Measurements from ENCODE around the gene TRRAP. TPM values are rescaled to one million over a fixed set of nuclear protein-coding genes. Genes with fewer than 3 reads are reported as not detected.

TRRAP gene
- total and polyA plus RNA-seq, 2 of the 8 experiments (the other 6 are each of a cell fraction or from before 2014, with no cell fraction given), result 21.7 to 48.6 TPM

DNA sequence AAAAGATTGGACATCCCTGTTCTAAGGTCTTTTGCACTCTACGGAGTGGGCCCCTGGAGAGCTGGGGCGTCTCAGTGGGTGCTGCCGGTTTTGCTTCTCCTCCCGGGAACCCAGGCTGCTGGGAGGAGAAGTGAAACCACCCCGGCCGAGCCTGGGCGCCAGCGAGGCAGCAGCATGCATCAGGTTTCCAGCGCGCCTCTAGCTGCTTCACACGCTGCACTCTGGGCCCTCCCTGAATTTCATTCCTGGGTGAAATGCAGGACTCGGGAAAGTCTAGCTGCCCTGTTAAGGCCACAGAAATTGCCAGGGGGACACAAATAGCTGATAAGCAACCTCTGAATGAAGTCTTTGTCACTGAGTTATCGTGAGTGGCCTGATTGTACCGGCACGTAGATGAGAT is 127.4 kb downstream of the TRRAP start:
- Histone ChIP-seq H3K4me3 (ENCODE audit: extremely low read depth in 1 of 4, insufficient read depth in 2 of 4, low read depth in 3 of 4, low read length in 4 of 4) (no peak overlapping the region), H2AK5ac (ENCODE audit: low read depth, low read length) (no peak overlapping the region), H3K18ac (ENCODE audit: extremely low read depth, low read length) (no peak overlapping the region), H2BK5ac (ENCODE audit: low read depth, low read length) (no peak overlapping the region), H3K79me1 (ENCODE audit: low read depth, low read length) (no peaks in the 10 kb centered on the region), H3K56ac (replicated peaks; ENCODE audit: insufficient read length, low read depth, low read length) (no peak overlapping the region), H4K91ac (replicated peaks; ENCODE audit: insufficient read length, low read length) (no peak overlapping the region), H3K9me3 (ENCODE audit: insufficient read depth in 2 of 2, low read depth in 1 of 2, low read length in 1 of 2) (no peaks in the 10 kb centered on the region), H3K23ac (ENCODE audit: insufficient read length) (no peak overlapping the region), H2AFZ (ENCODE audit: low read length) (no peak overlapping the region), H4K5ac (ENCODE audit: insufficient read length, low read depth, low read length) (no peak overlapping the region), H2BK12ac (ENCODE audit: low read depth, low read length) (no peak overlapping the region), H4K8ac (ENCODE audit: extremely low read depth, insufficient read depth, low read length) (no peak overlapping the region), H3K27ac (ENCODE audit: low read depth, low read length) (no peak overlapping the region), H3K4ac (replicated peaks; ENCODE audit: insufficient read length, low read depth, low read length) (no peak overlapping the region), H2BK20ac (ENCODE audit: low read length) (no peak overlapping the region), H3K79me2 (ENCODE audit: control insufficient read depth in 1 of 2, insufficient read depth in 2 of 2, low read length in 2 of 2) (no peaks in the 10 kb centered on the region), H3K14ac (ENCODE audit: insufficient read length) (no peak overlapping the region), H2BK15ac (ENCODE audit: low read length) (no peak overlapping the region), H3K23me2 (ENCODE audit: low read depth, low read length) (no peaks in the 10 kb centered on the region), H3K27me3 (replicated peaks in 1 of 4; ENCODE audit: control insufficient read depth in 3 of 4, extremely low read depth in 1 of 4, insufficient read depth in 3 of 4, low read length in 3 of 4) (no peaks in the 10 kb centered on the region), H3K36me3 (ENCODE audit: control insufficient read depth in 2 of 4, insufficient read depth in 4 of 4, low read length in 3 of 4) (peaks cover 13 to 65% (median 37%) of the 10 kb centered on the region in 4 experiments; a peak in 6 of 8 replicates), H3K4me1 (replicated peaks in 1 of 4; ENCODE audit: control insufficient read depth in 3 of 4, insufficient read depth in 4 of 4, low read length in 3 of 4) (no peaks in the 10 kb centered on the region), H3K4me2 (ENCODE audit: insufficient read depth in 1 of 2, low read depth in 2 of 2, low read length in 2 of 2) (no peak overlapping the region), H4K20me1 (replicated peaks in 1 of 2; ENCODE audit: control insufficient read depth in 1 of 2, insufficient read depth in 2 of 2, low read length in 2 of 2) (peaks cover 1 to 2% of the 10 kb centered on the region in 2 experiments), H2BK120ac (replicated peaks; ENCODE audit: low read depth, low read length) (no peak overlapping the region), H3K9ac (replicated peaks in 1 of 4; ENCODE audit: extremely low read depth in 1 of 4, low read depth in 3 of 4, low read length in 3 of 4) (no peak overlapping the region)
- 83% methylated on average over 15 of the region's 15 CpGs; no CpG with 5 or more reads in 1 of the 2 experiments for WGBS, 2 experiments (ENCODE audit: extremely low coverage in 1 of 2, insufficient coverage in 1 of 2, insufficient read length in 1 of 2, insufficient replicate concordance in 2 of 2, low coverage in 1 of 2, low lambda C conversion rate in 2 of 2, missing lambda C conversion rate in 1 of 2)
- no peak for FAIRE-seq
- DNase-seq (ENCODE audit: low read depth in 1 of 2, low spot score in 2 of 2), result no peak
- ChIA-PET POLR2A (ENCODE audit: partially characterized antibody) (interaction anchor here (1.7 kb wide), 1 partner anchor 10 kb away, joined by 7 read pairs; no protein-coding TSS in a partner anchor), CTCF (ENCODE audit: partially characterized antibody) (interaction anchor here (1.1 to 2.2 kb wide), 5 partner anchors 12 to 308 kb away, joined by 4 to 10 read pairs (median 4); no protein-coding TSS in a partner anchor)
- TF ChIP-seq POLR2AphosphoS5 (IDR thresholded peaks at IDR 0.05; ENCODE audit: low read depth, low read length) (no peak), EGR1 (IDR thresholded peaks at IDR 0.05; ENCODE audit: borderline replicate concordance, low read depth, low read length) (no peak), TAF1 (IDR thresholded peaks at IDR 0.05; ENCODE audit: low read depth, low read length) (no peak), EZH2 (IDR thresholded peaks at IDR 0.05; ENCODE audit: low read depth, low read length, severe bottlenecking) (no peak)
- TF ChIP-seq, protein P1, sequence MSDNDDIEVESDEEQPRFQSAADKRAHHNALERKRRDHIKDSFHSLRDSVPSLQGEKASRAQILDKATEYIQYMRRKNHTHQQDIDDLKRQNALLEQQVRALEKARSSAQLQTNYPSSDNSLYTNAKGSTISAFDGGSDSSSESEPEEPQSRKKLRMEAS (IDR thresholded peaks at IDR 0.05), result no peak

Data from H1 (cell line).